HEK293T (cell line): Measurements from ENCODE around the gene PANX1.

ENCODE experiments used
- CTCF ChIA-PET: fragments of 350-600 bp; formaldehyde crosslinking; extraction: SDS; loops from one replicate; lab custom pipeline; 2021; ENCODE audit warnings: antibody characterized with exemption, inconsistent platforms; lab: Yijun Ruan, JAX
- POLR2A ChIA-PET: fragments of 350-600 bp; formaldehyde crosslinking; extraction: SDS; loops from one replicate; lab custom pipeline; 2020; ENCODE audit warnings: antibody characterized with exemption, inconsistent platforms; lab: Yijun Ruan, JAX
- DNase-seq: peaks from one replicate; pipeline ENCODE4 v3.0.0; 2012; ENCODE audit warnings: mixed read lengths; ENCODE audit errors: extremely low spot score
- ARNT ChIP-seq: fragments of 450-650 bp; IDR thresholded peaks from 2 replicates; pipeline ENCODE4 v1.6.1; 2017; ENCODE audit warnings: mild to moderate bottlenecking
- BHLHE40 ChIP-seq: fragments of 450-650 bp; IDR thresholded peaks from 2 replicates; pipeline ENCODE4 v1.6.1; 2016; ENCODE audit warnings: mild to moderate bottlenecking, moderate library complexity, borderline replicate concordance
- CTBP1 ChIP-seq: fragments of 450-650 bp; IDR thresholded peaks from 2 replicates; pipeline ENCODE4 v1.6.1; 2016; ENCODE audit warnings: borderline replicate concordance
- ELF4 ChIP-seq: fragments of 450-650 bp; IDR thresholded peaks from 2 replicates; pipeline ENCODE4 v1.6.1; 2017; ENCODE audit warnings: antibody characterized with exemption
- FOXA1 ChIP-seq: fragments of 450-650 bp; IDR thresholded peaks from 2 replicates; pipeline ENCODE4 v1.6.1; 2016; ENCODE audit warnings: mild to moderate bottlenecking
- FOXK2 ChIP-seq: fragments of 450-650 bp; IDR thresholded peaks from 2 replicates; pipeline ENCODE4 v1.6.1; 2016; ENCODE audit warnings: mild to moderate bottlenecking
- FOXM1 ChIP-seq: fragments of 450-650 bp; IDR thresholded peaks from 2 replicates; pipeline ENCODE4 v1.6.1; 2017; ENCODE audit warnings: mild to moderate bottlenecking, borderline replicate concordance
- HDGF ChIP-seq: fragments of 450-650 bp; IDR thresholded peaks from 2 replicates; pipeline ENCODE4 v1.6.1; 2017; ENCODE audit warnings: antibody characterized with exemption, borderline replicate concordance
- L3MBTL2 ChIP-seq: fragments of 450-650 bp; conservative IDR thresholded peaks from 2 replicates; pipeline ENCODE4 v1.6.1; 2016; ENCODE audit warnings: mild to moderate bottlenecking
- LEF1 ChIP-seq: fragments of 450-650 bp; IDR thresholded peaks from 2 replicates; pipeline ENCODE4 v1.6.1; 2017; ENCODE audit warnings: mild to moderate bottlenecking, borderline replicate concordance
- NFRKB ChIP-seq: fragments of 450-650 bp; IDR thresholded peaks from 2 replicates; pipeline ENCODE4 v1.6.1; 2016; ENCODE audit warnings: mild to moderate bottlenecking, moderate library complexity
- PKNOX1 ChIP-seq: fragments of 450-650 bp; IDR thresholded peaks from 2 replicates; pipeline ENCODE4 v1.6.1; 2016
- SP1 ChIP-seq: fragments of 450-650 bp; IDR thresholded peaks from 2 replicates; pipeline ENCODE4 v1.6.1; 2017
- SUZ12 ChIP-seq: fragments of 450-650 bp; IDR thresholded peaks from 2 replicates; pipeline ENCODE4 v1.6.1; 2016; ENCODE audit warnings: mild to moderate bottlenecking
- TARDBP ChIP-seq: fragments of 450-650 bp; IDR thresholded peaks from 2 replicates; pipeline ENCODE4 v1.6.1; 2016
- ZNF384 ChIP-seq: fragments of 450-650 bp; IDR thresholded peaks from 2 replicates; pipeline ENCODE4 v1.6.1; 2016

Gene PANX1

DNA sequence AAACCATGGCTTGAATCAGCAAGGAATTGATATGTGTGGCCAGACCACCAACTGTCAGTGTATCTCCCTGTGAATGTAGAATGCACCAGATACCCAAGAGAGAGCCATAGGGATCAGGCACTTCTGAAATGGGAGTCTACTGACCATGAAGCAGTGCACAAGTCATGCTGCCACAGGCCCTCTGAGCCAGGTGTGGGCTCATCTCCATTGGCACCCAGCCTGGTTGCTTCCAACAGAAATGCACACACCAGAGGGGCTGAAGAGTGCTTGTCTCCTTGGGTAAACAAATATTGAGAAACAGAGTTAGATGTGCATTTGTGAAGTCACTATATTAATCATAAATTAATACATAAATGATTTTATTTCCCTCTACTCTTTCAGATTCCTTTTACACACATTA is 28.4 kb upstream of the PANX1 start:
- DNase-seq, result no peak
- ChIA-PET POLR2A (no interaction called here), CTCF (no interaction called here)
- TF ChIP-seq ZNF384 (no peak), SUZ12 (no peak)

GRCh38 chr11:94103471-94103870 is 25.2 kb upstream of the PANX1 start:
- TF ChIP-seq SUZ12, result no peak
- ChIA-PET POLR2A (no interaction called here), CTCF (no interaction called here)
- DNase-seq, result no peak

- TF ChIP-seq ARNT (no peak), TARDBP (no peak), CTBP1 (no peak)
- CTCF ChIA-PET, result no interaction called here
- no peak for DNase-seq
- POLR2A ChIA-PET, result interaction anchor here (1.5 kb wide), 1 partner anchor 24 kb away, joined by 5 read pairs; the partner anchor contains the start of gene PANX1
Observed at GRCh38 chr11:94104734-94105133, 23.9 kb upstream of the PANX1 start.

DNA sequence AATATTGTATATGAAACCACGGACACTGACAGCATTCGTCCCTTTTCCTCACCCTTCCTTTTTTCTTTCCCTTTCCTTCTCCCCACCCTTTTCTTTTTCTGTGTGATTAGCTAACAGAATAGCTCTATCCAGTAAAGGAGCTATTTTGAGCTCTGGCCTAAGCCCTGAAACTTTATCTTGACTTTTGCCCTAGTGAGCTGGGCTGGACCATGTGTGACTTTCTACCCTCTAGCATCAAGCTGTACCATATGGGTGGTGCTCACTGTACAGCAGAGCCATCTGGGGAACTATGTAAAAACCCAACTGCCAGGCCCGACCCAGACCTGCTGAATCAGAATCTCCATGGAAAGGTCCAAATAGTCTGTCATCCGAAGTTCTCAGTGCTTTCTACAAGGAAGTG is 21.9 kb upstream of the PANX1 start:
- TF ChIP-seq FOXM1 (no peak), NFRKB (no peak), ELF4 (no peak), TARDBP (no peak), ZNF384 (no peak), SP1 (no peak), ARNT (no peak), SUZ12 (no peak), LEF1 (no peak), FOXK2 (no peak), L3MBTL2 (no peak), PKNOX1 (no peak), FOXA1 (no peak), BHLHE40 (no peak), HDGF (no peak), CTBP1 (no peak)
- DNase-seq, result no peak
- ChIA-PET CTCF (no interaction called here), POLR2A (no interaction called here)

DNA sequence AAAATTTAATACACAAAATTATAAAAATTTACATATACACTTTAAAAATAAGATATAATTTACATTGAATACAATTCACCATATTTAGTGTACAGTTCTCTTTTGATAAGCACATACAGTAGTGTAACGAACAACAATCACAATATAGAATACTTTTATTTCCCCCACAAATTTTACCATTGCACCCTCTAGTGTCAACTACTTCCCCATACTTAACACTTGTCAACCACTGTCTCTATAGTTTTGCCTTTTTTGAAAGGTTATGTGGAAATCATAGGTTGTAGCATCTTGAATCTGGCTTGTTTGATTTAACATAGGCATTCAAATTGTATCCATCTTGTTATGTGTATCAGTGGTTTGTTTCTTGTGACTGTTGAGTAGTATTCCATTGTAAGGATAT is 21.3 kb upstream of the PANX1 start:
- TF ChIP-seq LEF1, result no peak
- TF ChIP-seq HDGF, result no peak
- TF ChIP-seq NFRKB, result no peak
- no peak for TF ChIP-seq ZNF384
- TF ChIP-seq SUZ12, result no peak
- no peak for TF ChIP-seq SP1
- no peak for TF ChIP-seq ARNT
- TF ChIP-seq ELF4, result no peak
- no peak for TF ChIP-seq PKNOX1
- no peak for TF ChIP-seq TARDBP
- no peak for TF ChIP-seq FOXK2
- TF ChIP-seq CTBP1, result no peak
- no peak for TF ChIP-seq FOXM1
- TF ChIP-seq L3MBTL2, result no peak
- TF ChIP-seq BHLHE40, result no peak
- TF ChIP-seq FOXA1, result no peak
- ChIA-PET POLR2A (no interaction called here), CTCF (no interaction called here)
- no peak for DNase-seq

DNA sequence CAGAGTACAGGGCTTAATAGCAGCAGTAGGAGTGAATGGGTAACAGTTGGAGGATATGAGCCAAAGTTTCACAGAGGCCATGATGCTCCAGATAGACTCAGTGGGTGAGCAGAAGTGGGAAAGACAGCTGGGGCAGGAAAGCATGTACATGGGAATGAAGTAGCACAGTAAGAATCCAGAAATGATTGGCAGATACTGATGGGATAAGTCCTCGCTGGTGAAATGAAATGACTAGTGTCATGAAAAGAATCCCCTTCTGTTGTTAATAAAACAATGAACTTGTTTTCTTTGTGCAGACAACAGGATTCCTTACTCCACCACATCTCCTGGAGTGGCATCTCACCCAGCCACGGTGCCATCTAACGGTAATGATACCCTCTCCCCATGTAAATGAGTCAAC is 17.4 kb upstream of the PANX1 start:
- no peak for DNase-seq
- POLR2A ChIA-PET, result no interaction called here
- TF ChIP-seq ARNT (no peak), ZNF384 (no peak), L3MBTL2 (no peak), SP1 (no peak), FOXA1 (no peak), BHLHE40 (no peak)
- CTCF ChIA-PET, result no interaction called here

GRCh38 chr11:94111660-94112059 is 17.0 kb upstream of the PANX1 start:
- no peak for DNase-seq
- CTCF ChIA-PET, result no interaction called here
- POLR2A ChIA-PET, result no interaction called here
- no peak for TF ChIP-seq ELF4
- TF ChIP-seq ARNT, result no peak
- no peak for TF ChIP-seq ZNF384
- no peak for TF ChIP-seq L3MBTL2
- TF ChIP-seq CTBP1, result no peak
- no peak for TF ChIP-seq HDGF
- TF ChIP-seq SP1, result no peak
- TF ChIP-seq NFRKB, result no peak

DNA sequence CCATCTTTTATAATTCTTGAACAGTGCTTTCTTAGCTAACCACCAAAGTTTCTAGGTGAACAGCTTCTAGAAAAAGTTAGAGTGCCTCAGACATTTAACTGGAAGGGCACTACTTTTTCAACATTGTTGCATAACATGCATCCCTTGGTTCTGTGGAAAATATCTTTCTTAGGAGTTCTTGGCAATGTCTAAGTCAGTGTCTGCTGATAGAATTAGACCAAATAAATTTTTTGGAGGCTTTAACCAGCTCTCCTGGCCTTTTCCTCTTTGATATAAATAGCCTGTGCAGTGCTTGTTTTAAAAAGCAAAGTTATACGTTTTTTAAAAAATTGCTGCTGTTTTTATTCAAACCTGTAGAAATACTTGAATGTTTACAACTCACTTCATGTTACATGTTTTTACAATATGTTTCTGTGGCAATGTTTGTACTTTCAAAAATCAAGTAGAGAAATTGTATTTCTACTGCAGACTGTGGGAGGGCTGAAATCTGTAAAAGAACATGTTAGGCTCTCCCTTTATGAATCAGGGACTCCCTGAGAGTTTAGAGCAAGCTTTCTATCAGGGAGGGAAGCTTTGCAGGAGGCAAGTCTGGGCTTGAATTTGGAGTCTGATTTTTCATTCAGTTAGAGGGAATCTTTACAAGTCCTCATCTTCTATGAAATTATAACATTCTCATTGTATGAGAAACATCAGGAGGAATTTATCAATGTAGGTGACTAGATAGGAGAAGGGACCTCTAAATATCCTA is 16.3 kb upstream of the PANX1 start:
- DNase-seq, result no peak
- TF ChIP-seq FOXM1 (no peak), NFRKB (no peak), PKNOX1 (no peak), ELF4 (no peak), TARDBP (no peak), SUZ12 (no peak), HDGF (no peak), FOXK2 (no peak), ZNF384 (no peak), SP1 (no peak), ARNT (no peak), L3MBTL2 (no peak), LEF1 (no peak), BHLHE40 (no peak), FOXA1 (no peak), CTBP1 (no peak)
- POLR2A ChIA-PET, result no interaction called here
- CTCF ChIA-PET, result interaction anchor here (0.6 kb wide), 1 partner anchor 1709 kb away, joined by 3 read pairs; no protein-coding TSS in a partner anchor
